Erythroblast (primary cell): Measurements from ENCODE around the gene PARP1.

Experiments
- GATA1 ChIP-seq: IDR thresholded peaks from 2 replicates; pipeline ENCODE4 v1.6.1; 2011; ENCODE audit warnings: low read depth, mild to moderate bottlenecking, control low read depth, low read length, moderate library complexity
- POLR2A ChIP-seq: IDR thresholded peaks from 2 replicates; pipeline ENCODE4 v1.6.1; 2011; ENCODE audit warnings: mild to moderate bottlenecking, low read length

DNA sequence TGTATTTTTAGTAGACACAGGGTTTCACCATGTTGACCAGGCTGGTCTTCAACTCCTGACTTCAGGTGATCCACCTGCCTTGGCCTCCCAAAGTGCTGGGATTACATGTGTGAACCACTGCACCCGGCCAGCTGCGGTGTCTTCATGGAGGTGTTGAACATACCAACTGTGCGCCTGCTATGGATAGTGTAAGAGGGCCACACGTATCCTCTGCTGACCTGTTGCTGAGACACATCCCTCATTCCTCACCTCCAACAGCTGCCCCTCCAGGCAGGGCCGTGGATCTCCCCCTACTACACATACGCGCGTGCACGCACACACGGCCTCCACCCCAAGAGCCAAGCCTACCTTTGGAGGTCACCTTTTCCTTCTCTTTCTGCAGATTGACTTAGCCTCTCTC is 48.0 kb upstream of the PARP1 start:
- TF ChIP-seq POLR2A (no peak), GATA1 (no peak)
